Kidney glomerular epithelial cell (primary cell): Measurements from ENCODE around the gene ADORA2A.

Experiments
- DNase-seq: peaks from one replicate; lab custom pipeline; 2025; lab: John Stamatoyannopoulos, UW

ADORA2A gene

DNA sequence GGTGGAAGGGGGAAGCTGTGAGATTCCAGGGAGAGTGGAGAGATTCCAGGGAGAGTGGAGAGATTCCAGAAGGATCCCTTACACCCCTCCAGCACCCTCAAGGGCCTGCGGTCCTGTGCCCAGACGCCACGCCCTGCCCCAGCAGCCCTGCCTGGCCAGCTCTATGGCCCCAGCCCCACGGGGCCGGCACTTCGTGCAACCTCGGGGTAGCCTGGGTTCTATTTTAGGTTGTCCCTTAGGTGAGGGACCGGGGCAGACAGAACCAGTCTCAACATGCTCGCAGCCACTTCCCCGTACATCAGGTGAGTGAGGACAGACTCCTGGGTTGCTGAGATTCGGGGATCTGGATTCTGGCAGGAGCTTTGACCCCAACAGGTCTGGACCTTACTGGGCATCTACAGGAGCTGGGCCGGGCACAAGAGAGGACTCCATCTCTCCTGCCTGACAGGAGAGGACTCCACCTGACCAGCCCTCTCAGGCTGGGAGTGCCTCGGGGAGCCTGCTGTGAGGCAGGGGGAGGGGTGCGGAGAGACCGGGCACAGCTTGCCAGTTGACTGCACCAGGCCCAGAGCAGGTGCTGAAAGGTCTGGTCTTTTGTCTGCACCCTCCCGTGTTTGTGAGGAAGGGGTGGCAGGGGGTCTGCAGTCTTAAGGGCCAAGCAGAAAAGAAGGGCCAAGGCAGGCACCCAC lies 8.5 kb upstream of the ADORA2A start:
- no peak for DNase-seq

DNA sequence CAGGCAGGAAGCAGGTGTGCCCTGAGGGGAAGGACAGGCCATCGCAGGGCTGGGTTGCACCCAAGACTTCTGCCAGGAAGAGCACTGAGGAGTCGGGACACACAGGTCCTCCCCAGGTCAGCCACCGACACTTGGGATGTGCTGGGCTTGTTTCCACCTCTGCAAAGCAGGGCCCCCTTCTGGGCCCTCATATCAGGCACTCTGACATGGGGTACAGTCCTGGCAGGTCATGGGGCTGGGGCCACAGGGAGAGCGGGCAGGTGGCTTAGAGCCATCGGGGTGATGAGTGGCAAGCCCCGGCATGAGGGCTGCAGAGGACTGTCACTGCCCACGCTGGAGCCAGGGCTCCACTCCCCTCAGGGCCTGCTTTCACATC lies 7.9 kb upstream of the ADORA2A start:
- DNase-seq, result no peak

DNA sequence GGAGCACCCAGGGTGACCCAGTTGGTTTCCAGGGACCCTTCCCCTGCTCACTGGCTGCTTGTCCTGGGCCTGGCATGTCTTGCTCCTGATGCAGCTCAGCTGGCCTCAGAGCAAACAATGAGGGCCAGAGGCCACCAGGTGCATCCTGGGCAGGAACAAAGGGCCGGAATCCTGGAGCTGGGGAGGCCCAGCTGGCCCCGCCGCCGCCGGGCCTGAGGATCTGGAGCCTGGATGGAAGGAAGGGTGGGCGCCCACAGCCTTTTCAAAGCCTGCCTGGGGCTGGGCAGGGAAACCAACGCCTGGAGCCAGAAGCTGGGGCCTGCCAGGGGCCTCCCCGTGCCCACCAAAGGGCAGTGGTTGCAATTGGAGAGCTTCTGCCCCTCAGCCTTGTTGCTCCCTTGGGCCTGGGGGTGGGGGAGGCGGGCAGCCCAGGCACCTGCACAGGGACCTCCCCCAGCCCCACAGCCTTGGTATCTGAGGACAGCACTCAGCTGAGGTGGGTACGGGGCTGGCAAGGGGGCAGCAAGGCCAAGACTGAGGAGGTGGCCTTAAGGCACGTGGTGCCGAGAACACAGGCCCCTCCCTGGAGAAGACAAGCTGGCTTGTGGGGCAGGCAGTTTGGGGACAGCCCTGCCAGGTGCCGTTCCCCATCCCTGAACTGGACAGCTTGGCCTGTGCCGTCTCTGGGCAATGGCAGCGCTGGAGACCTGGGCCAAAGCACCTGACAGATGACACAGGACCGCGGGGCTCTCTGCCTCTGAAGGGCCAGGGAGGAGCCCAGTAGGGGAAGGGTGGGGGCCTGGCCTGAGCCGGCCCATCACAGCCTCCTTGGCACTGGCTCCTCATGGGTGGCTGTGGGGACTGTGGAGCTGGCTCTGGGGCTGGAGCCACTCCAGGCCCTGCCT lies 7.1 kb upstream of the ADORA2A start:
- DNase-seq, result no peak

DNA sequence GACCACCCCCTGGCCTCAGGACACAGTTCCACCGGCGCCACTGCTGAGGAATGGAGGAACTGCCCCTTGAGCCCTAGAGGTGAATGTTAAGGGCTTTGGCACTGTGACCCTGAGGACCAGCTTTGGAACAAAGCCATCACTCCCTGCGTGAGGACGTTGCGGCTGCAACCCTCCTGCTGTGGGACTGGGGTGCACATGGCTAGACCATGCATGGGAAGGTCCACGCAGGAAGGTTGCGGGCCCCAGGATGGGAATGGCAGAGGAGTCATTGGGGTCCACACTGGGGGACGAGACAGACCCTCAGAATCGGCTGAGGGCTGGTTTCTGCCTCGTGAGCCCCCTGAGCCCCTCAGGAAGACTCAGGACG lies 6.4 kb upstream of the ADORA2A start:
- no peak for DNase-seq

DNA sequence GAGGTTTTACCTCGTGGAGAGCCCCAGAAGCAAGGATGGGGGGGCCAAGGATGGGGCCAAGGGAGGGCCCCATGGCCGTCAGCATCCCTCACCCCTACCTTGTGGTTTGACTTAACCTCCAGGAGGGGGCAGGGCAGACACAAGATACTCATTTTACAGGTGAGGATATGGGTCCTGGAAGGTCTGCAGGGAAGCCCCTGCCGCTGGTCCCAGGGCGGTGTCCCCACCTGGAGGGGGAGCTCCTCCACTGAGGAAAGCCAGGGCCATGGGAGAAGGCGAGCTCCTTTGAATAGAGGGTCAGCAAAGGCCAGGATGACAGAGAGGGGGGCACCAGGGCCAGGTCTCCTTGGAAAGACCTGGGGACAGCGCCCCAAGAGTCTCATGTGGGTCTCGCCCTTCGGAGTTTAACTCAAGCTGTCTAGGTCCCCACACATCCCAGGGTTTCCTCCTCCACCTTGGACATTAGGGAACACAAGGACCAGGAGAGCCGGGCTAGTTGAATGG lies 5.9 kb upstream of the ADORA2A start:
- no peak for DNase-seq

DNA sequence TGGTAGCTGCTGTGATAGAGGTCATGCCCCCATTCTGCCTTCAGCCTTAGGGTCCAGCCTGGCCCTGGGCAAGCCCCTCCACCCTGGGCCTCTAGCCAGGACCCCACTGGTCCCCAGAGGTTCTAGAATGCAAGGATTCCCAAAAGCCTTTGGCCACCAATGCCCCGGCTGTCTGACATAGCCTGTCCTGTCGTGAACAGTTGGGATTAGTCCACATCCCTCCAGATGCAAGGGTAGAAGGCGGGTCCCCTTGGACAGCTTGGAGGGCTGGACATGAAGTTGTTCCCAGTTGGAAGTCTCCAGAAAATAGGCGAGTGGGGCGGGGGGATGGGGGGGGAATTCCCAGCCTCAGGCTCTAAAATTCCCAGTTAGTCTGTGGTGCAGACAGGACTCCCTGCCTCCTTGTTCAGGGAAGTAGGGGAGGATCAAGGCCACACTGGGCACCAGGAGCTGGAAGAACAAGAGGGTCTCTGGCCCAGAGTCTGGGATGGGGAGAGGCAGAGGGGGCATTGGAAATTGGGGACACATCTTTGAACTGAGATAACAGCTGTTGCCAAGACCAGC lies 5.2 kb upstream of the ADORA2A start:
- DNase-seq, result no peak

DNA sequence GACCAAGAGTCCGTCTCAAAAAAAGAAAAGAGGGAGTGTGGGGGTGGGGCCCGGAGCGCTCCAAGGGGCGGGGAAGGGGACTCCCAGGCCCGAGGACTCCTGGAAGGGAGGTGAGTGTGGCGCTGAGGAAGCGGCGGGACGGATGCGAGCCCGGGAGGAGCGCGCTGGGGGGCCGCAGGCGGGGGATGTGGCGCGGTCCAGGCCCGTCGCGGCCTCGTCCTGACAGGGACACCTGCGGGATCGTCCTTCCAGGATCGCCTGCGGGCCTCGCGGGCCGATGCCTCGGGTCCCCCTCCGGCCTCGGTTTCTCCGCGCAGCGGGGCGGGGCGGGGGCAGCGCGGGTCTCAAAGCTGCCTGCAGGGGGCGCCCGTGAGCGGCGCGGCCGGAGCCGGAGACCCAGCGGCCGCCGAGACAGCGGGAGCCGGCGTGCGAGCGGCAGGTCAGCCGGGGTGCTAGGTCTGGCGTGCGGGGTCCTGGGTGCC lies 3.8 kb upstream of the ADORA2A start:
- DNase-seq, result peak; percentile 5

DNA sequence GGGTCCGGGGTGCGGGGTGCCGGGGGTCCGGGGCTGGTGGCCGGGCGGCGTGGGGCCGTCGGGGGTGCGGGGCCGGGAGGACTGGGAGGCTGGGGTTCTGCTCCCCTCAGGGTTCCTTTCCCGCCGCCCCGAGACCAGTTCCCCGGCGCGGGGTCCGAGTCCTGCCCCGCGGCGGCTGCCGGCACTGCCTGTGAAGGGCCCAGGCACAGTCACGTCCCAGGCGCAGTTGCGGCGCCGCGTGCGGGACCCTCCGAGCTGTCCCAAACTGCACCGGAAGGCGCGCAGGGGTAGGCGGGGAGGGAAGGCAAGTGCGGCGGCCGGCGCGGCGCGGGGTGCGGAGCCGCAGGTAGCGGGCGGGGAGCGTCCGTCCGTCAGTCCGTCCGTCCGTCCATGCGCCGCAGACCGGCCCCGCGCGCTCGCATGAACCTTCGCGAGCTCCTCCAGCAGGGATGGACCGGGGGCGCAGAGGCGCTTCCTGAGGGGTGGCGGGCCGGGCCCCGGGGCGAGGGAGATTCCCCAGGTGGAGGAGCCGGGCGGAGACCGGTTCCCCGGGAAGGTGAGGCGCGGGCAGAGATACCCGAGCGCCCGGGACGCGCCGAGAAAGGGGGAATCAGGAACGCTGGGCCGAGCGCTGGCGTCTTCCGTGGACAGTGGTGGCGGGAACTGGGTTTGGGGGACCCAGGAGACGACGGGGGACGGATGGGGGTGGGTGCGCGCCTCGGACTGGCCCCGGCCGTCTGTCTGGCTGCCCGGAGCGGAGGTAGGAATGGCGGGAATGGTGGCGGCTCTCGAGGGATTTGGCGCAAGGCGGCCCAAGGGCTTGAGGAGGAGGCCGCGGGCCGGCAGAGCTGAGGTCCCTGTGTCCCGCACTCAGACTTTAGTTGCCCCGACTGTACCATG lies 3.1 kb upstream of the ADORA2A start:
- no peak for DNase-seq

DNA sequence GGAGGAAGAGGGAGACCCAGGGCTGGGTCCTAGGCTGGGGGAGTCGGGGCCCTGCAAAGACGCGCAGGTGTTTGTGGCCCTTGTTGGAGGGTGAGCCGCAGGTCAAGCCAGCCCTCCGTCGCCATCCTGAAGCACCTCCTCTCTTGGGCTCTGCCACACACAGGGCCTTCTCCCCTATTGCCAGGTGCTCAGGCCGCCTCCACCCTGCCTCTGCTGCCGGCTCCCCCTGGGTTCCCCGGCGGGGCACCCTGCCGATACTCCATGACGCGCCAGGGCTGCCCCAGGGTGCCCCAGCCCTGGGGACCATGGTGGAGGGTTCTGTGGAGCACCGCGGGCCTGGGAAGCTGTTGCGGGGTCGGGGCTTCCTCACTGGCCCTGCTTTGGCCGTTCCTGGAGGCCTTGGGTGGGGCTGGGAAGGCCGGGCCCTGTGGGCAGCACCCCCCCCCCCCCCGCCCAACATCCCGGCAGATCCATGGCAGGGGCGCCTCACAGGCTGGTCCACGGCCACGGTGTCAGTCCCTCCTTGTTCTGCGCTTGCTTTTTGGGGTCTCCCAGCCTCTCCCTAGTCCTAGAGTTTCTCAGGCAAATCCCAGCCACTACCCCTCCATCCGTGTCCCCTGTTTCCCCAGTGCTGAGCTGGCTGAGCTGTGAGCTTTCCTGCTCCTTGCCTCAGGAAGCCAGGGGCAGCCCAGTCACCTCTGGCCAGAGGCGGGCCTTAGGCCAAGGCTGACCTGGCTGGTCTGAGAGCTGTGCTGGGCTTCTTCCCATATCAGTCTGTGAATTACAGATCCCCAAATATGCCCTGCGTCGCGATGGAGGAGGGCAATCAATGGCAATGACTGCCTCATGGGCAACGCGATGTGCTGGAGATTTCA lies 2.3 kb upstream of the ADORA2A start:
- no peak for DNase-seq

DNA sequence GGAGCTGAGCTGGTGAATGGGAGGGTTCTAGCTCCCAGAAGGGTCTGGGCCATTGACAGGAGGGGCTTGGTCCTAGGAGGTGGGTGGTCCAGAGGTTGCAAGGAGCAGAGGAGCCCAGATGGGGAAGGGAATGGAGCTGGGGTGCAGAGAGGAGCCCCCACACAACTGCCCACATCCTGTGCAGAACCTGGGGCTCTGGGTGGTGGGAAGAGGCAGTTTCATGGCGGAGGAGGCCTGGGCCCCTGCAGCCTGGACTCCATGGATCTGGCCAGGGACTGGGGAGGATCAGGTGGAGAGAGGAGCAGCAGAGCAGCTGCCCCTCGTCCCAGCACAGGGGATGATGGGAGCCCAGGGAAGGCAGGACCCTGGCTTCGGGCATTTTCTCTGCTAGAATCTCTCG lies 963 bp upstream of the ADORA2A start:
- no peak for DNase-seq

DNA sequence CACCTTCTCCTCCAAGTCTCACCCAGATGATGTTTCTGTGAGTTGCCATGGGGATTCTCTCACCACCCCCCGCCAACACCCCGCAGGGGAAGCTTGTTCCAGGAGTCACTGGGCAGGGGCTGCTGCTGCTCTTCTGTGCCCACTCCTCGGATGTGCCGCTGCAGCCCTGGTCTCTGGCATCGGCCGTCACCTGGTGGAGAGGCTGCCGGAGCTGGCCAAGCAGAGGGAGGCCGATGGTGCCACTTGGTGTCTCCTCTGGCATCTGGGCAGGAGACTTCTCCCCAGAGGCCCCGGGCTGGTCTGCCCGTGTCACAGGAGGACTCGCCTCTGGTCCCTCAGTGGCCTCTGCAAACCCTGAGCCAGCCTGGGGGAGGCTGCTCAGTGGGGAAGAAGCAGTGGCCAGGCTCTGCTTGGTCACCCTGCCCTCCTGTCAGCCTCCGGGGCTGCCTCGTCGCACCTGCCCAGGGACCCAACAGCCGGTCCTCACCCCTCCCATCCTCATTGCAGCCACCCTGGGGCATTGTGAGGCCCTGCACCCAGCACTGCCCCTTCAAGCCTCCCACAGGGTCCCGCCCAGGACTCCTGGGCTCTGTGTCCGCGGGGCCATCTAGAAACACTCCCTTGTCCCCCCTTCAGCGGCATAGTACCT lies 424 bp upstream of the ADORA2A start:
- no peak for DNase-seq

DNA sequence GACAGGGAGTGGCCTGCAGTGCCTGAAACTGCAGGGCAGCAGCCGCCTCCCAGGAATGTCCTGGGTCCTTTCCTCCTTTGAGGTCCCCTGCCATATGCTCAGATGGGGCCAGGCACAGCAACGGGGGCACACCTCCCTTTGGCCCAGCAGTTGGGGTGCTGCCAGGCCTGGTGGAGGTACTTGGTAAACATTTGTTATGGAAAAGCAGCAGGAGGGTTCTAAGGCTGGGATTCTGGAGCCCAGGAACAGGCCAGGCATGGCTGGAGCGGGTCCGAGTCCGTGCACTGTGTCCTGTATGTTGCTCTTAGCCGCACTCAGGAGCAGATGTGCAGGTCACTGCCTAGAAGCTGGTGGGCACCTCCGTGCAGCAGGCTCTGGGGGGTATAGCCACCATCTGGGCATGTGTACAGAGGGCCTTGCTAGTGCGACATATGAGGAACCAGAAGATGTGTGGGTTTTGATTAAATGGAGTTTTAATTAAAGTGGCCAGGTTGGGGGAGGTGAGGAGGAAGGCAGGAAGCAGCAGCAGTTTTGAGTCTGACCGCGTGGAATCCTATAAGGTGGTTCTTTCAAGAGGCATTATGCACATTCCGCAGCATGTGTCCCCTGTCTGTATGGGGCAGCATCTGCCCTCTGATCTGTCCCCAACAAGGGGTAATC lies 1.5 kb downstream of the ADORA2A start:
- DNase-seq, result no peak

DNA sequence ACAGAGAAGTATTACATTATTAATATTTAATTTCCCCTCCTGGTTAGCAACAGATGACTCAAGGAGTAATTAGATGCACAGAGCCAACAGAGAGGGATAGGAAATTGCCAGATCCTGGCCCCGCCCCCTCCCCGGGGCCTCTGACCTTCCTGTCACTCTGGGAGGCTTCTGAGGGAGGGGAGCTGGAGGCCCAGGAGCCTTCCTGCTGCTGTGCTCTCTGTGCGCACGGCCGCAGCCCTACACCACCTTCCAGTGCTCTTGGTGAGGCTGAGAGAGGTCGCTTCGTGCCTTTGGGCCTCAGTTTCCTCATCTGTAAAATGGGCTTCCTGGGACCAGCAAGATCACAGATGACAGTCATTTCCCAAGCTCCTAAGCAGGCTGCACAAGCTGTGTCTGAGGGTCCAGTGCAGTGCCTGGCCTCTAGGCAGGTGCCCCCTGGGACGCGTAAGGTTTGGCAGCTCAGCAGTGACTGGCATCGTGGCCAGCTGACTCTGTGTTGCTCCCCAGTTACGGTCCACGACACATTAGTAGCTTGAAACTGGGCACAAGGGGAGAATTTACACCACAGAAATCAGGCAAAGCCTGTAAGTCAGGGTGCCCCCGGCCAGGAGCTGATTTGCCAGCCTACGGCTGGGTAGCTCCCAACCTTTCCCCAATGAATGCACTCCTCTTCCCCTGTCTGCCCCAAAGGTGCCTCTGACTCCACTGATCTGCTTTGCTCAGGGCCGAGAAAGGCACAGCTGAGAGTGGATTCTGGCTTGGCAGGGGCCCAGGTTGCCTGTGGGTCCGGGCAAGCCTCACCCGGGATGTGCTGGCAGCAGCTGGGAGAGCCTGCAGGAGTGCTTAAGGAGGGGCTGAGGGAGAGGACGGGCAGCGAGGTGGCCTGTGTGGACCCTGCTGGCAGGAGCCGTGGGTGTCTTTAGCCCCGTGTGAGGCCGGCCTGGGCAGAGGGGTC lies 2.3 kb downstream of the ADORA2A start:
- DNase-seq, result no peak

DNA sequence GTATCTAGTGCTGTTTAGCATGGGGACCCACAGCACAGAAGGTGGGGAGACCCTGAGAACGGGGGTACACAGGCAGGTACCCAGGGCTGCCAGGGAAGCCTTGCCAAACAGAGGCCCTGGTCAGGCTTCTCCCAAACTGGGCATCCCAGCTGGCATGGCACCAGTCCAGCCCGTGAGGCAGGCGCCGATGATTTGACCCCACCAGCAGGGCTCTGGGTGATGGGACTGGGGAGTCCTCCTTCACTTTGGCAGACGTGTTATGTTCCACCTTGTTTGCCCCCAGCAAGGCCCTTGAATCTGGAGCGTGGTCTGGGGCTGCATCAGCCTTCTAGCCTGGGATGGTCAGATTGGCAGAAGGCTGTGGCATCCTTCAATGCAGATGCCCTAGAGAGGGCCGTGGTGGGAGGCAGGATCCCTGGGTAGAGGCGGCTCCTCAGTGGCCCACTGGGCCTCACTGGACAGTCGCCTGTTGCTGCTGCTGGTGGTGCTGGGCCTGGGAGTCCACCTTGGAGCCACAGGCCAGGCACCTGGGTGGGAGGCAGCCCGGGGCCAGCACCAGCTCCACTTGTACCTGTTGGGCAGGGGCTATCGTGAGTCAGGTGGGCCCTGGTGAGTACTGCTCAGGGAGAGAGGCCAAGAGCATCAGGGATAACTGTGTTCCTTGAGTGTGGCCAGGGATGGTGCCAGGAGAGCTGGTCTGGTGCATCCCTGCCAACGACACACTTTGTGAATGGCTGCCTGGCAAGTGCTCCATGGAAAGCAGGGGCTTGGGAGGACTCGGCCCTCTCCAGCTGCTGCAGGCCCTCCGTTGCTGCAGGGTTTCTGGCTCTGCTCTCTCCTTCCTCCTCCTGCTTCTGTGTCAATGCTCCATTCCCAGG lies 3.3 kb downstream of the ADORA2A start:
- no peak for DNase-seq

DNA sequence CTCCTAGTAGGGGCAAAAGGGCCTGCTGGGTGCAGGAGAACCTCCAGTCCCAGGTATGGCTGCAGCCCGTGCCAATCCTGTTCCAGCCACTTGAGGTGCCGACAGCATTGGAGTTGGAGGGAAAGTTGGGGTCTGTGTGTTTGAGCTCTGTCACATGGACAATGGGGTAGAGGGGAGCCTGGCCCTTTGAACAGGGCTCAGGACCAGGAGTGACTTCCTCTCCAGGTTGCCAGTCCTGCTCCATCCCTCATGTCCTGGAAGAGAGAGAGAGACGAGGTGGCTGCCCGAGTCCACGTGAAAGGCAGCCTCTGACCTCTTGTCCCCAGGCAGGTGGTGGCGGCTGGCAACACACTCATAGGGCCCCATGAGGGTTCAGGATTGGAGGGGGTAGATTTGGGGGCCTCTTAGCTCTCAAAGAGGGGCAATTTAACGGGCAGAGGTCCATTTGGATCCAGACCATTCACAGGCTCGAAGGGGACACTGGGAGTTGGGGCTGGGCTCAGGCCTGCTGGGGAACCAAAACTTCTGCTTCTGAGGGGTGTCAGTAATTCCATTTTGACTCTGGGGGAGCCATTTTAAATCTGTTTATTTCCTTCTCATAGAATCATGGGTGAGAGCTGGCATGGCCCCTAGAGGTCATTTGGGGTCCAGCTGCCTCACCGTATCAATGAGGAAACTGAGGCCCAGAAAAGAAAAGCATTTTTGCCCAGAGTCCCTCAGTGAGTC lies 4.1 kb downstream of the ADORA2A start:
- no peak for DNase-seq

DNA sequence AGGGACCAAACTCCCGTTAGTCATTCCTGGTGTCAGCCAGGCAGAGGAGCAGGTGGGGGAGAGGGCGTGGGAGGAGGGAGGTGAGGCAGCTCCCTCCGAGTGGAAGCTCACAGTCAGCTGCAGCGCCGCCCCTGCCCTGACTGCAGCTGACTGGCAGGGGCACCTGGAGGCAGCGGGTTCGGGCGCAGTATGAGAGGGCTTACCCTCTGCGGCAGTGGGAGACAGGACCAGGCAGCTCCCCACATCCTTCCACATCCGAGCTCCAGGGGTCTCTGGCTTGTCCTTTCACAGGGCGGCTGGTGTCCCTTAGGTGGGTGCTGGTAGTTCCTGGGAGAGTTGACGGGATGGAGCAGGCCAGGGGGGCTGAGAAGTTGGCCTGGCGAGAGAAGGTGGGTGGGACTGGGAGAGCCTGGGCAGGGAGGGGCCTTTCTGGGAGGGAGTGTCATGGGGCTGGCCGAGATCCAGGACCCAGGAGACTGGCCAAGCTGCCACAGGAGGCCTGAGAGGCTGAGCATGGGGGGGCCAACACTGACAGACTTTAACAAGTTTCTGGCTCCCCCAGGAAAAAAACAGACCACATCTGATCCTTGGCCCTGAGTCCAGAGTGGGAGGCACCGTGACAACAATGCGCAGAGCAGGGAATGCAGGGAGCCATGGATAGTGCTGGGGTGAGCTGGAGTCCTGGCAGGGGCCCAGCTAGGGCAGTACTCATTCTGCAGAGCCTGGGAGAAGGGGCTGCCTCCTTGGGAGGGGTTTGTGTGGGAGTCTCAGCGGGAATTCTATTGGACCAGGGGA lies 4.9 kb downstream of the ADORA2A start:
- peak; percentile 67 for DNase-seq
